H7 (cell line): ENCODE data around the gene ANXA9. TPM values are rescaled to one million over a fixed set of nuclear protein-coding genes. Genes with fewer than 3 reads are reported as not detected.

Experiments used
- DNase-seq: peaks from one replicate; pipeline ENCODE4 v3.0.0; 2012
- H3K27me3 ChIP-seq: 2 replicates; pipeline ENCODE4 v1.6.0; 2011; ENCODE audit warnings: mild to moderate bottlenecking, low read length; ENCODE audit not compliant: control insufficient read depth, insufficient read depth
- H3K36me3 ChIP-seq: replicated peaks from 2 replicates; pipeline ENCODE4 v1.5.1; 2011; ENCODE audit warnings: low read length; ENCODE audit not compliant: control insufficient read depth, insufficient read depth
- H3K4me3 ChIP-seq: 2 replicates; pipeline ENCODE4 v1.5.1; 2011; ENCODE audit warnings: low read depth, mild to moderate bottlenecking, control low read depth, low read length, moderate library complexity; ENCODE audit not compliant: insufficient read depth
- total RNA-seq: library from RNA; depleted of rRNA; stranded (reverse); fragments of >200 nt; shearing (Covaris generic); gene quantifications from 2 replicates; pipeline ENCODE4 v1.2.3, GENCODE V29; 2014

Gene ANXA9
- total RNA-seq, 1 experiment from 2014 or later, result 0.62 TPM

DNA sequence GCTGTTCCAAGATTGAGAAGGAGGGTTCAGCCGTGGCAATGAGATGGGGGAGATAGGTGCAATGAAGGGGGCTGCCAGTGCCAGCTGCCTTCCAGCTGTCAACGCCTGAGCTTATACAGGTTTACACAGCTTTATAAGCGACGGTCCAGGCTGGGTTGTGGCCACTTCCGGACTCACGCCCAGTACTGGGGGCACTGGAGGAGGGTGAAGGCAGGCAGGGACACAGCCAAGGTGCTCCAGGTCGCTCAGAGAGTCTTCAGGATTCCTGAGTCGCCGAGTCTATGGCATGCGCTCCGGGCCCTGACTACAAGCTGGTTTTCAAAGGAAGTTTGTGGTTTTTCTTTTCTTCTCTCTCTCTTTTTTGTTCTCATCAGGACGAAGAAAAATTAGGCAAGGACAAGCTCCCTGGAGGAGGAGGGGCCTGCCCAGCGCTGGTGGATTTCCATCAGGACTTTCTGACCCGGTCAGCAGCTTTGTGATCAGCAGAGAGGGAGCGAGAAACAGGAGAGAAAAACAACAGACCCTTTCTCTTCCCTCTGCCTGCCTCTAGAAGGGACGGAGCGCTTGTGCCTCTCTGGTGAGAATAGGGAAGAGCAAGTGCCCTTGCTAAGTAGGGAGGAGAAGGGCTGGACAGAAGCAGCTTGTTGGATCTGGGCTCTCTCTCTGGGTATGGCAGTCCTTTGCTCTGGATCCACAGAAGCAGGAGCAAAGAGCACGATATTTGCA, 24.4 kb downstream of the ANXA9 start, which contains the start of gene MINDY1:
Gene MINDY1 (minus strand): TSS at position 576 of the 726 bp plus-strand sequence. CDS start 4,285 bp downstream, outside the sequence.
- peak; percentile 85 for DNase-seq
- Histone ChIP-seq H3K36me3 (peaks cover 1% of the 10 kb centered on the region; the same call in 1 of the 2 replicates), H3K27me3 (no peaks in the 10 kb centered on the region), H3K4me3 (peak within 1 kb of the TSS; percentile 37)

DNA sequence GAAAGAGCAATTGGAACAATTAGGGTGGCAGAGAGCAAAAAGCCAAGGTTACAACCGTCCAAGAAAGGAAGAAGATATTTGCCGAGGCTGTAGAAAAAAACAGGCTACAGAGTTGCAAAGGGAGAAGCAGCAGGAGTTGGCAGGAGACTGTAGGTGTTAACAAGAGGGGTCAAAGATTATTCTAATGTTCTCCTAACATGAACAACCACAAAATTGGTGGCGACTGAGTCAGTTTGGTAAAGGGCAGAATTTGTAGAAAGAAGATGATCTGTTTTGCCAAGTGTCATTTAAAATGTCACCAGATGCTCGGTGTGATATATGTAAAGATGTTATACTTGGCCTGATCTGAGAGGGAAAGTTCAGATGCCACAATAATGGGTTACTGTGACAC, 25.8 kb downstream of the ANXA9 start:
- peak overlapping the region; percentile 23 for H3K4me3 ChIP-seq
- no peak for DNase-seq
- no peaks in the 10 kb centered on the region for H3K36me3 ChIP-seq
- no peaks in the 10 kb centered on the region for H3K27me3 ChIP-seq

DNA sequence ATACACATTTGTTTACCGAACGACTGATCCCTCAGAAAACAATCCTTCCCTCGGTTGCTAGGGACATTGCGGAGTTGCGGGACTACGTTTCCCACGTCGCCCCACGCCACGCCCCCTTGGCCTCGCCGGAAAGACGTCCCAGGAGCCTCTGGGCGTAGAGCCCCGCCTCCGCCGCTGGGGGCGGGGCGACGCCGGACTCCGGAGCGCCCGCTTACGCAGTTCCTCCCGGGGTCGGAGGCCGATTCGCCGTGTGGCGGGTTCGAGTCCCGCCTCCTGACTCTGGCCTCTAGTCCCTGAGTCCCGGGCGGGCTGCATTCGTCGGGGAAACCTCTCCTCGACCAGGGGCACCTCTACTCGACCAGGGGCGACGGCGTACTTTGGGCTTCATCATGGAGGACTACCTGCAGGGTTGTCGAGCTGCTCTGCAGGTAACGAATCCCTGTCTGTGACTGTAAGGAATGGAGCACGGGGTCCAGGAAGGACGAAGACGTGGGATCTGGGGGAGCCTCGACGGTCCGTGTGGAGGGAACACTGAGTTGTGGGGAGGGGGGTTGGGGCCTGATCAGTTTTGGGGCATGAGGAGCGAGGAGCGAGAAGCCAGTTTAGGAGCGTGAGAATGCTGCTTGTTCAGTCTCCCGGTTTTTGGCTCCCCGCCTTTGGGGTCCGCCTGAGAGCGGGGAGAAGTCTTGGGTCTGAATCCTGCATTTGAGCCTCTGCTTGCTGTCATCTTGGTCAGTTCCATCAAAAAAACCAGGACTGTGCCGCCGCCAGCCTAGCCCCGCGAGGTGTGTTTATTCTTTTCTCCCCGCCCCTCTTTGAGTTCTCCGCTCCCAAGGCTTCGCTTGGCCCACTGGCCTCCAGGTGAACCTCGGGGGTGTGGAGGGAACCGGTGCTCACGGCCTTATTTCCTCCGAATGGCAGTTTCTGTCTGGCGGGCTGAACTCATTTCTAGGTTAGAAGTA, 26.4 kb downstream of the ANXA9 start, which contains the start of gene PRUNE1:
Gene PRUNE1 (plus strand): TSS at position 206 of the 962 bp plus-strand sequence. CDS start 184 bp downstream, at position 390.
- Histone ChIP-seq H3K4me3 (peak within 1 kb of the TSS; percentile 90), H3K36me3 (no peaks in the 10 kb centered on the region), H3K27me3 (no peaks in the 10 kb centered on the region)
- peak; percentile 98 for DNase-seq

DNA sequence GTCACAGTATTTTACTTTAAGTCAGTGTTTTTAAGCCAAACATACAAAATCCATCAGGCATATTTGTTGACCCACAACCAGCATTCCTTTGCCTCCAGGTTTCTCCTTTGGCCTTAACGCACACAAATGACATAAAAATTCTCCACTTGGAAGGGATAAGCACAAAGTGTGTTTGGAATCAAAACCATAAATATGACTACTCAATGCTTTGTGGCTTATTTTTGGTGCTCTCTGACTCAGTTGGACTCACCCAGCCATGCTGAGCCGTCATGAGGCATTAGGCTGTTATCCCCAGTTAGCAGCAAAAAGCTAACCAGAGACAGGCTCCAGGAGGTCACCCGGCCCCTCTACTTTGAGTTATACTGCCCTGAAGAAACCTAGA, 27.1 kb downstream of the ANXA9 start:
- Histone ChIP-seq H3K36me3 (no peaks in the 10 kb centered on the region), H3K4me3 (peak overlapping the region; percentile 90), H3K27me3 (no peaks in the 10 kb centered on the region)
- DNase-seq, result no peak

DNA sequence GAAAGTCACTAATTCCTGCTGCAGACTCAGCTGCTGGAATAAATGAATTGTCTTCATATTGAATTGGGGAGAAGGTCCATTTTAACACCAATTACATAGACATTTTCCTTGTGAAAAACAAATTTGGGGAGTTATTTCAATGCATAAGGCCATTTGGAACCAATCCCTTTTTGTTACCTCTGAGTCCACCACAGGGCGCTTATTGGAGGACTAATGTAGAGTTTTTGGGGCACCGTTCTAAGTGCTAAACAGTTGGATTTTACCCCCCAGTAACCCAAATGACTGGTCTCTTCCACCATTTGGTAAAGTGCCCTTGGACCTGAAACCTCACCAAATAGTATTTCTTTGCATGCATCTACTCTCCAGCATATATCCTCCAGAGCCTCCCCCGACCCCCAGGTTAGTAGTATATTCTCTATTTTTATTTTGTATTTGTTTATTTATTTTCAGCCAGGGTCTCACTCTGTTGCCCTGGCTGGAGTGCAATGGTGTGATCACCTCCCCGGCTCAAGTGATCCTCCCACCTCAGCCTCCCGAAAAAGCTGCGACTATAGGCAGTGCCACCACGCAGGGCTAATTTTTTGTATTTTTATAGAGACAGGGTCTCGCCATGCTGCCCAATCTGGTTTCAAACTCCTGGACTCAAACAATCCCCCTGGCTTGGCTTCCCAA, 27.7 kb downstream of the ANXA9 start:
- no peak overlapping the region for H3K4me3 ChIP-seq
- no peaks in the 10 kb centered on the region for H3K27me3 ChIP-seq
- DNase-seq, result no peak
- H3K36me3 ChIP-seq, result no peaks in the 10 kb centered on the region

DNA sequence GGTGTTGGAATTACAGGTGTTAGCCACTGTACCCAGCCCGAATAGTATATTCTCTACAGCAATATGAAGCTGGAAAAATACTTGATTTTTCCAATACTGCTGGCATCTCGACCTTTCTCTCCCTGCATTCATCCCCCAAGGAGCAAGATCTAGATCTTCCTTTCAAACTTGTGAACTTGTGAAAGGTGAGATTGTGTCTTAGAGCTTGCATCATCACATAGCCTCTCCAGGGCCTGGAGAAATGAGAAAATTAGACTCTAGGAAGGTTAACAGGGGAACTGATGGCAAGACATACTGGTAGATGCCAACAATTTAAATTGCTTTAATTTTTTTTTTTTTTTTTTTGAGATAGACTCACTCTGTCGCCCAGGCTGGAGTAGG, 28.2 kb downstream of the ANXA9 start:
- H3K27me3 ChIP-seq, result no peaks in the 10 kb centered on the region
- no peak for DNase-seq
- H3K4me3 ChIP-seq, result no peak overlapping the region
- H3K36me3 ChIP-seq, result no peaks in the 10 kb centered on the region

DNA sequence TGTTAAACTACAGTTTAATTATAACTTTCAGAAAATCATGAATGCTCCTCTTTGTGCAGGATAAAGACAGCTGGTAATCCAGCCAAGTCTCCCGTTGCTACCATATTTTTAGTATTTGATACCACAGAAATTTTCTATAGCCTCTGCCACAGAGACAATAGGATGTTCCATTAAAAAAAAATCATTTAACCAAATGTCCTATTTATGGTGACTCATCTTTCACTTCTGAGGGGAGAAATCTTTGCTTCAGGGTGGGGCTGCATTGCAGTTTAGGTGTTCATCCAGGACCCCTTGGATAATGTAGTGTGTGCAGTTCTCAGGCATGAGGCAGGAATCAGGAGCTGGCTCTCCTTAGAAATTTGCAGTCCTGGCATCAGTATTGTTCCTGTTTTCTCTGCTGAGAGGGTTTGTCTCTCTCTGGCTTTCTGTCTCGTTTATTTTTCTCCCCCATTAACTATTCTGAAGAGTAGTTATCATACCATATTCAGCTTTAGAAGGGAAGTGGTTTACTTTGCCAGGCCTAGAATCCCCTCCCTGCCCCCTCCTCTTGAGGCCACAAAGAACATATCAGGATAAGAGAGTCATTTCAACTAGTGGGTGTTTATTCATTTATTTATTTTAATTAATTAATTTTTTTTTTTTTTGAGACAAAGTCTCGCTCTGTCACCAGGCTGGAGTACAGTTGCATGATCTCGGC, 29.2 kb downstream of the ANXA9 start:
- no peak for DNase-seq
- H3K27me3 ChIP-seq, result no peaks in the 10 kb centered on the region
- H3K36me3 ChIP-seq, result no peaks in the 10 kb centered on the region
- no peak overlapping the region for H3K4me3 ChIP-seq

DNA sequence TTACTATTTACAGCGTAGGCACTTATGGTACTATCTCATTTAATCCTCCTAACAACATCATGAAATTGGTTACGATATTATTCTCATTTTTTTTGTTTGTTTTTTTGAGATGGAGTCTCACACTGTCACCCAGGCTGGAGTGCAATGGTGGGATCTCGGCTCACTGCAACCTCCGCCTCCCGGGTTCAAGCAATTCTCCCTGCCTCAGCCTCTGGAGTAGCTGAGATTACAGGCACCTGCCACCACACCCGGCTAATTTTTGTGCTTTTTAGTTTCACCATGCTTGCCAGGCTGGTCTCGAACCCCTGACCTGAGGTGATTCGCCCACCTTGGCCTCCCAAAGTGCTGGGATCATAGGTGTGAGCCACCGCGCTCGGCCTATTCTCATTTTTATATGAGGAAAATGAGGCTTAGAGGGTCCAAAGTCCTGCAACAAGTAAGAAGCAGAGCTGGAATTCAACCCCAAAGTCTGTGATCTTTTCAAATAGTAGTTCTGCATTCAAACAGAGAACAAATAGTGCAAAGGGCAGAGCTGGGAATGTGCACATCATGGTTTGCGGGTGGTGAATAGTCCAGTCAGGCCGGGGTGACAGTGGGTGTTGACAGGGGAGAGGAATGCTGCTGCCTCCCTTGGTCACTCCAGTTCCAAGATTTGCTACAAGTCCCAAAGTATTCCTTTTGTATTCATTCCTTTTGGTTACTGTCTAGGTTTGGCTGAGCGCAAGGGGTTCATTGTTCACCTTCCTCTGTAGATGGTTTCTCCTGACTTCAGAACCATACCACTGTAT, 30.8 kb downstream of the ANXA9 start:
- DNase-seq, result no peak
- Histone ChIP-seq H3K27me3 (no peaks in the 10 kb centered on the region), H3K4me3 (no peak overlapping the region), H3K36me3 (no peaks in the 10 kb centered on the region)

DNA sequence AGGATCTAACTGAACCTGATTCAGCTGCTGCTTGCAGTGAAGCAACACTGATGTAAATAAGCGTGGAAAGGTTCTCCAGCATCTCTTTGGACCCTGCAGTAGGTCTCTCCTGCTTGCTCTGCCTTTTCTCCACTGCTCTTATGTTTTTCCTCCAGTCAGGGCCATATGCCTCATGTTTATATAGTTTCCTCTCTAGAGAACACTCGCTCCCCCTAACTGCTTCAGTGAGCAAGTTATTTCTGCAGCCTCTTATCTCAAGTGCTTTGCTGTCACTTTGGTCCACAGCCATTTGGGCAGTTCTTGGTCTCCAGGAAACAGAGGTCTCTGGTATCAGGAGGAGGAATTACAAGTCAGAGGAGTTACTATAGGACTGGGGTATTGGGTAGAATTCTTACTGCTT, 31.4 kb downstream of the ANXA9 start:
- no peak for DNase-seq
- no peaks in the 10 kb centered on the region for H3K36me3 ChIP-seq
- no peak overlapping the region for H3K4me3 ChIP-seq
- no peaks in the 10 kb centered on the region for H3K27me3 ChIP-seq

DNA sequence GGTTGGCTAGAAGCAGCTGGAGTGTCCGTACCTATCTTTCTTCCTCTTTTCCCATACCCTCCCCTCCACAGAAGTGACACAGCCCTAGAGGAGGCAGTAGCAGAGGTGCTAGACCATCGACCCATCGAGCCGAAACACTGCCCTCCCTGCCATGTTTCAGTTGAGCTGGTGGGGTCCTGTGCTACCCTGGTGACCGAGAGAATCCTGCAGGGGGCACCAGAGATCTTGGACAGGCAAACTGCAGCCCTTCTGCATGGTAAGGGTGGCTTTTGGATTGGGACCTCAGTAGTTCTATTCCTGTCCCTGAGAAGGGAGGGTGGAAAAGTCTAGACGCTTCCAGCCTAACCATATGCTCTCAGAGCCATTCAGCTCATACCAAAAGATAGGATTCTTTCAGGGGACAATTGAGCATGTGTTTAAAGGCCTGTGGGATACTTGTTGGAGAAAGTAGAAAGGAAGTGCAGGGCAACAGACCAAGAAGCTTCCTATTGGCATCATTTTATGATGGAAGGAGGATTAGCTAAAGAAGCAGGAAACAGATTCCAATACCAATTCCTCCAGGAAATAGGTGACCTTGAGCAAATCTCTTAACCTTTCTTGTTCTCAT, 42.6 kb downstream of the ANXA9 start:
- Histone ChIP-seq H3K4me3 (no peak overlapping the region), H3K36me3 (peaks cover 10% of the 10 kb centered on the region), H3K27me3 (no peaks in the 10 kb centered on the region)
- DNase-seq, result peak; percentile 92

DNA sequence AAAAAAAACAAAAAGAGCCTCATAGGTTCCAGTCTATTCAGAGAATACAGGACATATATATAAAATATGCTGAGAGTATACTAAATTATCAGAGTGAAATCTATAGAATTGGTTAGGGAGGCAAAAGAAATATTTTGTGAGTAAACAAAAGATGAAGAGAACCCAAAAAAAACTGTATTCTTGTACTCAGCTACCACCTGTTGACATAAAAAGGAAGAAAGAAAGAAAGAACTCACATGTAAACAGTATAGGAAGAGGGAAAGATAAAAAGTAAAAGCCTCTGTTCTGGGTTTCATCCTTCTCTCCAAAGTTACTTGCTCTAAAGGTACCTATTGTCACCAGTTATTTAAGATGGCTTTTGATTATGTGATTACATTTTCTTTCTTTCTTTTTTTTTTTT, 44.4 kb downstream of the ANXA9 start:
- H3K4me3 ChIP-seq, result no peak overlapping the region
- peaks cover 13% of the 10 kb centered on the region for H3K36me3 ChIP-seq
- no peaks in the 10 kb centered on the region for H3K27me3 ChIP-seq
- DNase-seq, result no peak

DNA sequence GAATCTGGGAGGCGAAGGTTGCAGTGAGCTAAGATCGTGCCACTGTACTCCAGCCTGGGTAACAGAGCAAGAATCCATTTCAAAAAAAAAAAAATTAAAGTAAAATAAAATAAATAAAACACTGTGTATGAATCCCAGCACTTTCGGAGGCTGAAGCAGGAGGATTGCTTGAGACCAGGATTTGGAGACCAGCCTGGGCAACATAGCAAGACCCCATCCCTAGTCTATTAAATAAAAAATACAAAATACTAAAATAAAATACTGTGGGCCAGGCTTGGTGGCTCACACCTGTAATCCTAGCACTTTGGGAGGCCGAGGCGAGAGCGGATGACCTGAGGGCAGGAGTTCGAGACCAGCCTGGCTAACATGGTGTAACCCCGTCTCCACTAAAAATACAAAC, 50.1 kb downstream of the ANXA9 start:
- DNase-seq, result no peak
- H3K36me3 ChIP-seq, result peaks cover 14% of the 10 kb centered on the region
- H3K27me3 ChIP-seq, result no peaks in the 10 kb centered on the region
- H3K4me3 ChIP-seq, result no peak overlapping the region

DNA sequence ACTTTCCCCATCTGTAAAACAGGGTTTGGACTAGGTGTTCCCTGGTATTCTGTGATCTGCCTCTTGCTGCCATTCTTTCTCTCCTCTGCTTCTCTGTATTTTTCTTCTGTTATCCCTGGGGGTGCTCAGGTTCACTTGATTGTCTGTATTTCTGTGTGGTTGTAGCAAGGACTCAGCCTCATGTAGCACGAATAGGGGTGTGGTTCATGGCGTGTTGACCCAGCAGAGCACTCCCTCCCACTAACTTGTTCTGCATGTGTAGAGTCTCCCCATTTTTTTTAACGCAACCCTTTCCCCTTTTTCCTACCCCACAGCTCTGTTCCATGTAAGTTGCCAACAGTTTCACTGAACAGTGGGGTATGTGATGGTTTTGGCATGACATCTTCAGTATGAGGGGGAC, 53.1 kb downstream of the ANXA9 start:
- H3K4me3 ChIP-seq, result no peak overlapping the region
- no peak for DNase-seq
- H3K36me3 ChIP-seq, result peaks cover 7% of the 10 kb centered on the region
- H3K27me3 ChIP-seq, result no peaks in the 10 kb centered on the region
